ENCODE measurements around the gene RHOBTB1.

- no peak for TF ChIP-seq CTCF (IDR thresholded peaks at IDR 0.05; ENCODE audit: low read depth, low read length)
- no peak for TF ChIP-seq EZH2phosphoT487 (IDR thresholded peaks at IDR 0.05; ENCODE audit: low read depth)
These were observed 46.7 kb upstream of the RHOBTB1 start for GRCh38 chr10:60990663-60991062.
